ENCODE data around the gene KDSR.

The KDSR gene

DNA sequence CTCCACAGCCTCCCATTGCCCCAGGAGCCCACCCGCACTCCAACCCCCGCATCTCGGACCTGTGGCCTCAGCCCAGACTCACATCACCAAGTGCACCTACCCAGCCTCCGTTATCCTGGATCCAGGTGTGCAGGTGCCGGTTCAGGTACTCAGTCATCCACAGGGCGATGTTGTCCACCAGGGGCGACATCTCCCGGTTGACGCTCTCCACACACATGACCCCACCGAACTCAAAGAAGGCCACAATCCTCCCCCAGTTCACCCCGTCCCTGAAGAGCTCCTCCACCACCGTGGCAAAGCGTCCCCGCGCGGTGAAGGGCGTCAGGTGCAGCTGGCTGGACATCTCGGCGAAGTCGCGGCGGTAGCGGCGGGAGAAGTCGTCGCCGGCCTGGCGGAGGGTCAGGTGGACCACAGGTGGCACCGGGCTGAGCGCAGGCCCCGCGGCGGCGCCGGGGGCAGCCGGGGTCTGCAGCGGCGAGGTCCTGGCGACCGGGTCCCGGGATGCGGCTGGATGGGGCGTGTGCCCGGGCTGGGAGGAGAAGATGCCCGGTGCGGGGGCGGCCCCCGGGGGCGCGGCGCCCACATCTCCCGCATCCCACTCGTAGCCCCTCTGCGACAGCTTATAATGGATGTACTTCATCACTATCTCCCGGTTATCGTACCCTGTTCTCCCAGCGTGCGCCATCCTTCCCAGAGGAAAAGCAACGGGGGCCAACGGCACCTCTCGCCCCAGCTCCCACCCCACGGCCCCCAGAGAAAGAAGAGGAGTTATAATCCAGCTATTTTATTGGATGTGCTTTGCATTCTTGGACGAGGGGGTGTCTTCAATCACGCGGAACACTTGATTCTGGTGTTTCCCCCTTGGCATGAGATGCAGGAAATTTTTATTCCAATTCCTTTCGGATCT lies 48.8 kb downstream of the KDSR start:
- TF ChIP-seq, protein P1, sequence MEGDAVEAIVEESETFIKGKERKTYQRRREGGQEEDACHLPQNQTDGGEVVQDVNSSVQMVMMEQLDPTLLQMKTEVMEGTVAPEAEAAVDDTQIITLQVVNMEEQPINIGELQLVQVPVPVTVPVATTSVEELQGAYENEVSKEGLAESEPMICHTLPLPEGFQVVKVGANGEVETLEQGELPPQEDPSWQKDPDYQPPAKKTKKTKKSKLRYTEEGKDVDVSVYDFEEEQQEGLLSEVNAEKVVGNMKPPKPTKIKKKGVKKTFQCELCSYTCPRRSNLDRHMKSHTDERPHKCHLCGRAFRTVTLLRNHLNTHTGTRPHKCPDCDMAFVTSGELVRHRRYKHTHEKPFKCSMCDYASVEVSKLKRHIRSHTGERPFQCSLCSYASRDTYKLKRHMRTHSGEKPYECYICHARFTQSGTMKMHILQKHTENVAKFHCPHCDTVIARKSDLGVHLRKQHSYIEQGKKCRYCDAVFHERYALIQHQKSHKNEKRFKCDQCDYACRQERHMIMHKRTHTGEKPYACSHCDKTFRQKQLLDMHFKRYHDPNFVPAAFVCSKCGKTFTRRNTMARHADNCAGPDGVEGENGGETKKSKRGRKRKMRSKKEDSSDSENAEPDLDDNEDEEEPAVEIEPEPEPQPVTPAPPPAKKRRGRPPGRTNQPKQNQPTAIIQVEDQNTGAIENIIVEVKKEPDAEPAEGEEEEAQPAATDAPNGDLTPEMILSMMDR (IDR thresholded peaks at IDR 0.05; ENCODE audit: borderline replicate concordance, insufficient read depth, low read depth, low read length), result peak; percentile 99
- peak overlapping the region; percentile 86 for H3K4me3 ChIP-seq (ENCODE audit: low read depth, low read length)

DNA sequence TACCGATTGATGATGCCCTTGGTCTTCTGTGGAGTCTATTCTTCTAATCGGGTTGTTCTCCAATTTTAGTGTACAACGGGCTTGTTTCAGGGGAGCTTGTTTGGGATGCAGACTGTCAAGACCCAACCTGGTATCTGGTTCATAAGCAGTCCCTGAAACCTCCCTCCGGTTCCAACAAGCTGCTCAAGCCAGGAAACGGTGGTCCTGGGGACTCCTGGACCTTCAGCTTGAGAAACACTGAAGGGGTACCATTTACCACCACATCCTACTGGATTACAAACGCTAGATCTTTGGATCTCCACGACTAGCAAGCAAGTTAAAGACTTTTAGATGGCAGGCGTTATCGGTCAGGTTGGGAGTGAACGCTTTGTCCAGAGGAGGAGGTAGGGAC lies 49.5 kb downstream of the KDSR start:
- H3K4me3 ChIP-seq (ENCODE audit: low read depth, low read length), result peak overlapping the region; percentile 86
- TF ChIP-seq, protein P1 (IDR thresholded peaks at IDR 0.05; ENCODE audit: borderline replicate concordance, insufficient read depth, low read depth, low read length), result no peak

DNA sequence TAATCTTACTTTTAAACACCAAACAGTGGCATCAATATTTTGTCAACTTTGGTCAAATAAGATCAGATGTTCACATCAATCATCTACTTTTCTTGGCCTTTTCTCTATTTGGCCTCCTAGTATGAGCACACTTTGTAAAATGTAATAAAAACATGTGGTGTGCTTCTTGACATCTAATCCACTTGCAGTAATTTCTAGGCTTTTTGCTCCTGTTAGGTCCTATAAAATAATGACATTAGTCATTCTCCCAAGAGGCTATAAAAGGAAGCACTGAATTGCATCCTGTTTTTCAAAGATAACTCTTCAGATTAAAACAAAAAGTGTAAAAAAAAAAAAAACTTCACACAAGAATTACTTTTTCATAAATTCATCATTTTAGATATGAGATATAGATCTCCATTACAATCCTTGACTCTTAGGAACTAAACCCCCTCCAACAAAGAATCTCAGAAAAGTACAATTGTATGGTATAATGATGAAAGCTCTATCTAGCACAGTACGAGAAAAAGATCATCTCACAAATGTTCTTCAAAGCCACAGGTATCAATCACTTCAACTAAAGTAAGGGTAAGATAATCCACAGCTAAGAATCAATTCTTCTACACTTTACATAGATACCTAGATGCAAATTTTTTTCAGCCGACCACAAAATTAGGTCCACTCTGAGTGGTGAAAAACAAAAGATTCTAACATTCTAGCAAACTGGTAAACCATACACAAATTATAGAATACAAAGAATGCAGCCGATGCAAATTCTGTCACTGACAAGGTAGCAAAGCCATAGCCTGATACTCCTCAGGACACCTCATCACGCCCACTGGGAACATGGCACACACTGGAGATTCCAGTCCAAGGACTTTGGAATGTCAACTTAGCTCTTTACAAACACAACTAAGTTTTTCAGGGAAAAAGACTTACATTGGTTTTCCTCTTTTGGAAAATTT lies 50.1 kb downstream of the KDSR start:
- H3K4me3 ChIP-seq (ENCODE audit: low read depth, low read length), result peak overlapping the region; percentile 86
- TF ChIP-seq, protein P1 (IDR thresholded peaks at IDR 0.05; ENCODE audit: borderline replicate concordance, insufficient read depth, low read depth, low read length), result no peak

DNA sequence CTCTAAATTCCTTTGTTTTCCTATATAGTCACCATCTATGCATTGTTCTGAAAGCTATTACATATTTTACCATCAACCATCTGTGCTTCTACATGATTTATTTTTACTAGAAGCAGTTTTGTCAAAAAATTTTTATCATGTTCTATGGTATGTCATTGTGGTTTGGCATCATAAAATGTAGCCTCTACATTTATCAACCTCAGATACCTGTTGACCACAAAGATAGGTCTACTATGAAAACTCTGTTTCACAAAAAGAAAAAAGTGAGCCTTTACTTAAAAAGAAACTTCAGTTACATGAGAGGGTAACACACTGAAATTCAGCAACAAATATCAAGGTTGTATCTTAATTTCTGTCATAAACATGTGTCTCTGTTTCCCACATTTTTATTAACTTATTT lies 51.1 kb downstream of the KDSR start:
- H3K4me3 ChIP-seq (ENCODE audit: low read depth, low read length), result peak overlapping the region; percentile 26
- TF ChIP-seq, protein P1 (IDR thresholded peaks at IDR 0.05; ENCODE audit: borderline replicate concordance, insufficient read depth, low read depth, low read length), result no peak

DNA sequence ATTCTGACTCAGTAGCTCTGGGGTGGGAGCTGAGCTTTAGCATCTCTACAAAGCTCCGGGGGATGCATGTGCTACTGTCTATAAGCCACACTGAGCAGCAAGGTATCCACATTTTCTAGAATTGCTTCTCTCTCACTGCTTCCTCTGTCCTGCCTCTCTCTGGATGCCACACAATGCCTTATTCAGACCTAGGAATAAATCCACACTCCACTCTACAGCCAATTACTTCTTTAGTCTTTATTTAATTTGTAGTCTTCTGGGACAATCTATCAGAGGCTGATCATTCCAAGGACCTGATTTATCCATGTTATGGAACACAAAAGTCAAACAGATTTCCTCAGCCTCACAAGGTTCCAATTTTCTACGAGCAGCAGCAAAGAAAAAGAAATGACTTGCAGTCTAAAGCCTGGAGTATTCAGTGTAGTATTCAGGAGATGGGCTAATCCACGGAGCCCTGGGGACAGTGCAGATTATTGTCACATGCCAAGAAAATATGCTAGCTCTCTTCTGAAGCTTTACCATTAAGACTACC lies 51.8 kb downstream of the KDSR start:
- TF ChIP-seq, protein P1 (IDR thresholded peaks at IDR 0.05; ENCODE audit: borderline replicate concordance, insufficient read depth, low read depth, low read length), result no peak
- H3K4me3 ChIP-seq (ENCODE audit: low read depth, low read length), result peak overlapping the region; percentile 26

DNA sequence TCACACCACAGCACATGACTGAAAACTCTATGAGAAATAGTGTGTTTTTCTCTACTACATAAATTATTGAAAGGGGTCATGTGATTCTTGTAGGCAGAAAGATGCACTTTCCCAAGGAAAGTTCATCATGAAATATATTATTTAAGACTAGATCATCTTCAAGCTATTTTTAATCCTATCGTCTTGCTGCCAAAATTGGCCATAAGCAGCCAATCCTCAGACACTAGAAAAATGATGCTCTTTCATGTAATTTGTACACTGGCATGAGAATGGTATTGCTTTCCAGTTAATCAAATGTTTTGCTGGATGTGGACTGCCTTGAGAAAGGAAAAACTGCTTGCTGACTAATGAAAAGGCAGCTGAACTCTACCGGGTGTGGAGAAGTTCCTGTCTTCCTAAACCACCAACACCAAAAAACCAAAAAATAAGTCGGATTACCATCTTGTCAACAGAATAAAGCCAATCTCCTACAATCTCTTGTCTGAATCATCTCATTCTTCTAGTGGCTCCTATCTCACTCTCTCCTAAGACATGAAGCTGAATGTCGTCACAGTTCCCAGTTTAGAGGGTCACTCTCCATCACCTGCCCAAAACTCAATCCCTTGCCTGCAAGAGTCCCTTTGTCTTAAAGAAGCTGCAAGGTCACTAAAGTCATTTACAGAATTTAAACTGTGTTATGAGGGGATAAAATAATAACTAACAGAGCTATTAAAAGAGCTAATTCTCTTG lies 52.8 kb downstream of the KDSR start:
- TF ChIP-seq, protein P1 (IDR thresholded peaks at IDR 0.05; ENCODE audit: borderline replicate concordance, insufficient read depth, low read depth, low read length), result no peak
- H3K4me3 ChIP-seq (ENCODE audit: low read depth, low read length), result peak overlapping the region; percentile 26

Data from GM12875 (cell line).